RWPE2 (cell line): ENCODE measurements around the gene PRDM10.
"Not testable (repeated sequence)": the region's sequence is repeated elsewhere in the genome, so short reads cannot be mapped to it uniquely, and the experiment has no call there.

ENCODE experiments used
- ATAC-seq: fragments of 200-7000 bp; cut with Tn5 transposase; 3 replicates; pipeline ENCODE4 v1.9.1; 2021; ENCODE audit warnings: low read depth
- DNase-seq: peaks from one replicate; pipeline ENCODE4 v3.0.0-alpha.2; 2020; ENCODE audit warnings: low spot score
- H3K27ac ChIP-seq: fragments of 450-650 bp; 2 replicates; pipeline ENCODE4 v1.5.1; 2017; ENCODE audit warnings: mild to moderate bottlenecking; ENCODE audit not compliant: poor library complexity, severe bottlenecking
- H3K27me3 ChIP-seq: fragments of 250-450 bp; sonication (Bioruptor Pico); 2 replicates; pipeline ENCODE4 v1.5.1; 2021; ENCODE audit warnings: mild to moderate bottlenecking, moderate library complexity; ENCODE audit not compliant: insufficient read depth, poor library complexity, severe bottlenecking
- H3K36me3 ChIP-seq: fragments of 250-450 bp; sonication (Bioruptor Pico); 2 replicates; pipeline ENCODE4 v1.5.1; 2020; ENCODE audit warnings: low read depth, mild to moderate bottlenecking, moderate library complexity
- H3K4me1 ChIP-seq: fragments of 250-450 bp; sonication (Bioruptor Pico); 2 replicates; pipeline ENCODE4 v1.5.1; 2021; ENCODE audit warnings: mild to moderate bottlenecking, moderate library complexity; ENCODE audit not compliant: insufficient read depth, poor library complexity, severe bottlenecking
- H3K4me3 ChIP-seq: fragments of 250-450 bp; sonication (Bioruptor Pico); 2 replicates; pipeline ENCODE4 v1.5.1; 2021; ENCODE audit warnings: mild to moderate bottlenecking, moderate library complexity; ENCODE audit not compliant: severe bottlenecking
- H3K9me3 ChIP-seq: fragments of 250-450 bp; sonication (Bioruptor Pico); 2 replicates; pipeline ENCODE4 v1.5.1; 2021; ENCODE audit warnings: mild to moderate bottlenecking, moderate library complexity; ENCODE audit not compliant: severe bottlenecking
- CTCF ChIP-seq: fragments of 450-650 bp; IDR thresholded peaks from one replicate; pipeline ENCODE4 v1.5.1; 2017; ENCODE audit warnings: mild to moderate bottlenecking, moderate library complexity; ENCODE audit not compliant: poor library complexity, severe bottlenecking

PRDM10 gene

GRCh38 chr11:129880311-129880710 is 122.3 kb downstream of the PRDM10 start:
- peaks cover 94% of the 10 kb centered on the region for H3K36me3 ChIP-seq
- H3K9me3 ChIP-seq, result no peaks in the 10 kb centered on the region
- DNase-seq, result no peak
- no peaks in the 10 kb centered on the region for H3K27me3 ChIP-seq
- no peak overlapping the region for H3K4me3 ChIP-seq
- no peak overlapping the region for H3K27ac ChIP-seq
- no peak for TF ChIP-seq CTCF
- H3K4me1 ChIP-seq, result no peaks in the 10 kb centered on the region
- ATAC-seq, result no peak

GRCh38 chr11:129871914-129872313 is 130.7 kb downstream of the PRDM10 start:
- Histone ChIP-seq H3K27ac (no peak overlapping the region), H3K4me1 (no peaks in the 10 kb centered on the region), H3K27me3 (no peaks in the 10 kb centered on the region), H3K36me3 (peaks cover 98% of the 10 kb centered on the region), H3K9me3 (no peaks in the 10 kb centered on the region), H3K4me3 (no peak overlapping the region)
- ATAC-seq (no peak), DNase-seq (no peak)
- TF ChIP-seq CTCF, result no peak

GRCh38 chr11:129868626-129869025 is 134.0 kb downstream of the PRDM10 start:
- H3K36me3 ChIP-seq, result peaks cover 98% of the 10 kb centered on the region
- DNase-seq, H3K4me3 ChIP-seq, H3K27ac ChIP-seq, H3K4me1 ChIP-seq, ATAC-seq, H3K27me3 ChIP-seq, H3K9me3 ChIP-seq: not testable (repeated sequence)

GRCh38 chr11:129866311-129866710 is 136.3 kb downstream of the PRDM10 start:
- H3K27me3 ChIP-seq, result no peaks in the 10 kb centered on the region
- TF ChIP-seq CTCF, result no peak
- ATAC-seq, result no peak
- peaks cover 12% of the 10 kb centered on the region for H3K4me1 ChIP-seq
- peaks cover 89% of the 10 kb centered on the region for H3K36me3 ChIP-seq
- DNase-seq, result no peak
- H3K27ac ChIP-seq, result no peak overlapping the region
- no peak overlapping the region for H3K4me3 ChIP-seq
- H3K9me3 ChIP-seq, result no peaks in the 10 kb centered on the region

- no peak overlapping the region for H3K4me3 ChIP-seq
- peaks cover 18% of the 10 kb centered on the region for H3K4me1 ChIP-seq
- ATAC-seq (no peak), DNase-seq (no peak)
- no peak overlapping the region for H3K27ac ChIP-seq
- H3K9me3 ChIP-seq, result no peaks in the 10 kb centered on the region
- peaks cover 89% of the 10 kb centered on the region for H3K36me3 ChIP-seq
- H3K27me3 ChIP-seq, result no peaks in the 10 kb centered on the region
- no peak for TF ChIP-seq CTCF
These were observed 136.9 kb downstream of the PRDM10 start for GRCh38 chr11:129865701-129866100.
